K562 (cell line): ENCODE results near the gene TUBG2. TPM values are rescaled to one million over a fixed set of nuclear protein-coding genes. Genes with fewer than 3 reads are reported as not detected.

Experiments
- AFF4 ChIP-seq: sonication (generic); formaldehyde crosslinking; IDR thresholded peaks from 2 replicates; pipeline ENCODE4 v1.8.0; 2023; ENCODE audit warnings: mild to moderate bottlenecking, missing genetic modification reagents
- CBX5 ChIP-seq: IDR thresholded peaks from 2 replicates; pipeline ENCODE4 v1.6.1; 2014; ENCODE audit warnings: low read depth, borderline replicate concordance
- DMBX1 ChIP-seq: fragments of 250-450 bp; sonication (Bioruptor Pico); IDR thresholded peaks from 2 replicates; pipeline ENCODE4 v1.8.0; 2022; ENCODE audit warnings: inconsistent platforms, mild to moderate bottlenecking, moderate library complexity, borderline replicate concordance
- FIP1L1 ChIP-seq: fragments of 200-400 bp; formaldehyde crosslinking; IDR thresholded peaks from 2 replicates; pipeline ENCODE4 v1.6.1; 2018; ENCODE audit warnings: mild to moderate bottlenecking, low read depth, low read length; ENCODE audit not compliant: poor library complexity, severe bottlenecking
- FOXA3 ChIP-seq, 2 experiments: fragments of 450-650 bp in 1 of 2; sonication (generic) in 1 of 2; formaldehyde crosslinking; IDR thresholded peaks in 1 of 2; conservative IDR thresholded peaks in 1 of 2; 2 replicates each; pipeline versions ENCODE4 v1.4.0 to v1.8.0; 2020 to 2022; ENCODE audit warnings: mild to moderate bottlenecking in 2 of 2, missing genetic modification reagents in 1 of 2
- HCFC1 ChIP-seq: IDR thresholded peaks from 2 replicates; pipeline ENCODE4 v1.6.1; 2012; ENCODE audit warnings: low read depth, low read length, improper control_type of control experiment
- HNRNPL ChIP-seq: fragments of 200-400 bp; formaldehyde crosslinking; IDR thresholded peaks from 2 replicates; pipeline ENCODE4 v1.6.1; 2017; ENCODE audit warnings: low read depth, mild to moderate bottlenecking, low read length
- IRF2 ChIP-seq: sonication (generic); formaldehyde crosslinking; IDR thresholded peaks from 2 replicates; pipeline ENCODE4 v1.8.1; 2022; ENCODE audit warnings: mild to moderate bottlenecking, missing genetic modification reagents
- MAFG ChIP-seq: fragments of 450-650 bp; conservative IDR thresholded peaks from 2 replicates; pipeline ENCODE4 v1.6.1; 2016; ENCODE audit warnings: missing genetic modification characterization, missing compliant biosample characterization
- MYC ChIP-seq, 2 experiments: fragments of 250-450 bp in 1 of 2; sonication (Bioruptor Pico) in 1 of 2; IDR thresholded peaks; 2 replicates each; pipeline versions ENCODE4 v1.5.1 to v1.6.1; 2012 to 2021; ENCODE audit warnings: low read depth in 2 of 2, borderline replicate concordance in 1 of 2, improper control_type of control experiment in 1 of 2, low read length in 1 of 2, mild to moderate bottlenecking in 1 of 2, moderate library complexity in 1 of 2
- POLR2G ChIP-seq: fragments of 200-400 bp; formaldehyde crosslinking; IDR thresholded peaks from 2 replicates; pipeline ENCODE4 v1.6.1; 2017; ENCODE audit warnings: low read depth, mild to moderate bottlenecking, antibody characterized with exemption, low read length, moderate library complexity
- PRPF4 ChIP-seq: fragments of 200-400 bp; formaldehyde crosslinking; IDR thresholded peaks from one replicate; pipeline ENCODE4 v1.6.1; 2017; ENCODE audit warnings: low read length, low read depth, mild to moderate bottlenecking; ENCODE audit not compliant: insufficient read depth, poor library complexity, severe bottlenecking
- SMC3 ChIP-seq: conservative IDR thresholded peaks from 2 replicates; pipeline ENCODE4 v1.6.1; 2011; ENCODE audit warnings: low read depth, low read length, improper control_type of control experiment; ENCODE audit not compliant: insufficient read depth
- ZBTB17 ChIP-seq: fragments of 450-650 bp; formaldehyde crosslinking; IDR thresholded peaks from 2 replicates; pipeline ENCODE4 v1.4.0; 2020; ENCODE audit warnings: mild to moderate bottlenecking
- ZFP91 ChIP-seq: sonication (generic); formaldehyde crosslinking; IDR thresholded peaks from 2 replicates; pipeline ENCODE4 v1.8.0; 2022; ENCODE audit warnings: mild to moderate bottlenecking, missing genetic modification reagents
- ZNF12 ChIP-seq: sonication (generic); formaldehyde crosslinking; IDR thresholded peaks from 2 replicates; pipeline ENCODE4 v1.4.0; 2020; ENCODE audit warnings: mild to moderate bottlenecking, missing genetic modification reagents
- ZNF232 ChIP-seq: sonication (generic); formaldehyde crosslinking; IDR thresholded peaks from 2 replicates; pipeline ENCODE4 v1.8.0; 2022; ENCODE audit warnings: mild to moderate bottlenecking, missing genetic modification reagents
- ZNF431 ChIP-seq: sonication (generic); formaldehyde crosslinking; IDR thresholded peaks from 2 replicates; pipeline ENCODE4 v1.8.0; 2022; ENCODE audit warnings: mild to moderate bottlenecking, missing genetic modification reagents
- polyA plus RNA-seq, 8 experiments: library from polyadenylated mRNA; depleted of rRNA in 4 of 8; stranded (reverse) in 5 of 8; unstranded in 3 of 8; fragments of >200 nt; fragmentation: Nextera tagmentation in 2 of 8; fragmentation: Illumina TruSeq in 1 of 8; extraction: Ambion mirVana in 2 of 8; extraction: Trizol in 1 of 8; gene quantifications; 2 replicates each; pipeline versions ENCODE4 v1.2.1 to v1.2.3, GENCODE V29; 2011 to 2014; ENCODE audit warnings: inconsistent platforms in 1 of 8, missing spikeins in 1 of 8
- total RNA-seq, 7 experiments: library from RNA; depleted of rRNA in 6 of 7; stranded (reverse); fragments of >200 nt in 6 of 7; fragmentation: Illumina TruSeq in 2 of 7; extraction: Trizol in 2 of 7; gene quantifications; 2 replicates each; pipeline versions ENCODE4 v1.2.1 to v1.2.3, GENCODE V29; 2011 to 2021; ENCODE audit warnings: low replicate concordance in 1 of 7
- TF ChIP-seq, protein P1 (sequence below), 2 experiments: fragments of 250-450 bp in 1 of 2; fragments of 450-650 bp in 1 of 2; sonication (Bioruptor Pico) in 1 of 2; IDR thresholded peaks; 2 replicates each; pipeline versions ENCODE4 v1.6.1 to v1.8.0; 2016 to 2021; ENCODE audit warnings: mild to moderate bottlenecking in 2 of 2, moderate library complexity in 2 of 2, missing compliant biosample characterization in 1 of 2, missing genetic modification characterization in 1 of 2

TUBG2 gene
- total and polyA plus RNA-seq, 9 of the 15 experiments (the other 6 are each of a cell fraction or from before 2014, with no cell fraction given), result 0.09 to 0.80 (median 0.24) TPM; not detected in 2

DNA sequence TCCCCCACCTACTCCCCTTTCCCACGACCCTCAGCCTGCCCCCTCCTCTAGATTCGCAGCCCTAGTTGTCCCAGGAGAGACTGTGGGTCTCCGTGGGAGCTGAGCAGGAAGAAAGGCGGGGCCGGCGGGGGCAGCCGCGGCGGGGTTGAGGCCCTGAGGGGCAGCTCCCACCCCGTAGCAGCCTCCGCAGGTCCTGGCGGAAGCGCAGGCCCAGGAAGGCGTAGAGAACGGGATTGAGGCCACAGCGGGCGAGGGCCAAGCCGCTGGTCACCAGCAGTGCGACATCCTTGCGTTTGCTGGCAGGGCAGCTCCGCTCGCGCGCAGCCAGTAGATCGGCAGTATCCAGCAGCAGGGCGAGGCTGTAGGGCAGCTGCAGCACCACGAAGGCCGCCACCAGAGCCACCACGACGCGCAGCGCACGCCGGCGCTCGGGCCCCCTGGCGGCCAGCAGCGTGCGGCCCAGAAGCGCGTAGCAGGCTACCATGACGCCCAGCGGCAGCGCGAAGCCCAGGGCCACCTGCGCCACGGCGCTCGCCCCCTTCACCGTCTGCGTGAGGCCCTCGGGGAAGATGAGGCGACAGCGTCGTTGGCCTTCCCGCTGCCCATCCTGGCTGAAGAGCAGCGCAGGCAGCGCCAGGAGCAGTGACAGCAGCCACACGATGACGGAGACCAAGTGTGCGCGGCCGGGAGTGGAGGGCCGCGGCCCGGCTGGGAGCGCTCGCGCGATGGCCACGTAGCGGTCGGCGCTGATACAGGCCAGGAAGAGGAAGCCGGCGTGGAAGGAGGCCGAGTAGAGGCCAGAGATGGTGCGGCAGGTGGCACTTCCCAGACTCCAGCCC lies 20.6 kb downstream of the TUBG2 start (continued):
- peak; percentile 93 for TF ChIP-seq ZNF232
- TF ChIP-seq IRF2 (CRISPR knock-in tag), result peak; percentile 48; the same call in 1 of the 2 replicates
- 0 out of 2 replicates have a peak, but pooled peaks have one; percentile 20 for TF ChIP-seq HNRNPL
- TF ChIP-seq ZFP91 (CRISPR knock-in tag), result peak; percentile 68; the same call in 1 of the 2 replicates
- peak; percentile 75 for TF ChIP-seq PRPF4
- TF ChIP-seq MYC (IDR thresholded peaks at IDR 0.05; ENCODE audit: low read depth, low read length), result peak; percentile 75
- TF ChIP-seq MYC (CRISPR knock-in tag; IDR thresholded peaks at IDR 0.05; ENCODE audit: borderline replicate concordance, low read depth), result 0 out of 2 replicates have a peak, but pooled peaks have one; percentile 35
- TF ChIP-seq, protein P1, sequence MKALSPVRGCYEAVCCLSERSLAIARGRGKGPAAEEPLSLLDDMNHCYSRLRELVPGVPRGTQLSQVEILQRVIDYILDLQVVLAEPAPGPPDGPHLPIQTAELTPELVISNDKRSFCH (CRISPR knock-in tag; IDR thresholded peaks at IDR 0.05), result no peak
- TF ChIP-seq, protein P1 (tag; IDR thresholded peaks at IDR 0.05), result peak; percentile 7; the same call in 1 of the 2 replicates
- TF ChIP-seq ZNF431, result peak; percentile 79
- TF ChIP-seq MAFG (tag), result no peak
- peak; percentile 87 for TF ChIP-seq FIP1L1
- peak; percentile 67; the same call in 1 of the 2 replicates for TF ChIP-seq AFF4 (CRISPR knock-in tag)
- peak; percentile 89 for TF ChIP-seq ZNF12 (CRISPR knock-in tag)
- 0 out of 2 replicates have a peak, but pooled peaks have one; percentile 14 for TF ChIP-seq HCFC1
- TF ChIP-seq ZBTB17 (CRISPR knock-in tag), result 0 out of 2 replicates have a peak, but pooled peaks have one; percentile 30
- TF ChIP-seq DMBX1 (CRISPR knock-in tag), result 0 out of 2 replicates have a peak, but pooled peaks have one; percentile 9
- peak in 1 of 2 experiments; percentile 65; a peak in 2 of 4 replicates for TF ChIP-seq FOXA3 (CRISPR knock-in tag; conservative IDR thresholded peaks at IDR 0.05 in 1 of 2, IDR thresholded peaks at IDR 0.05 in 1 of 2)
- TF ChIP-seq POLR2G, result peak; percentile 83
- 0 out of 2 replicates have a peak, but pooled peaks have one; percentile 14 for TF ChIP-seq CBX5
- peak; percentile 39; the same call in 1 of the 2 replicates for TF ChIP-seq SMC3
